ENCODE measurements around the gene TRIP13.
A peak's percentile ranks its signal among the peaks of the same experiment; 100 is the strongest.
"Not testable (repeated sequence)": the region's sequence is repeated elsewhere in the genome, so short reads cannot be mapped to it uniquely, and the experiment has no call there.

TRIP13 gene

DNA sequence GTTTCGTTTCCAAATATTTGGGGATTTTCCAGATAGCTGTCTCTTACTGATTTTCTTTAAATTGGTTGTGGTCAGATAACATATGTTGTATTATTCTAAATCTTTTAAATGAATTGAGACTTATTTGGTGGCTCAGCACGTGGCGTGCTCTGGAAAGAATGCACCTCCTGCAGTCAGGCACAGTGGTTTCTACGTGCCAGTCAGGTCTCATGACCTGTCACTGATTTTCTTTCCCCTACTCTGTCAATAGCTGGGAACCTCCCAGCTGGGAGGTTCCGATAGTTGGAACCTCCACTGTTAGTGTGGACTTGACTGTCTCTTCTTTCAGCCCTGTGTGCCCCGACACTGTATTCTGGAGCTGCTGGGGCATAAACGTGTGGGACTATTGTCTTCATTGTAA is 27.6 kb downstream of the TRIP13 start:
- no peak for DNase-seq (ENCODE audit: low spot score)

DNA sequence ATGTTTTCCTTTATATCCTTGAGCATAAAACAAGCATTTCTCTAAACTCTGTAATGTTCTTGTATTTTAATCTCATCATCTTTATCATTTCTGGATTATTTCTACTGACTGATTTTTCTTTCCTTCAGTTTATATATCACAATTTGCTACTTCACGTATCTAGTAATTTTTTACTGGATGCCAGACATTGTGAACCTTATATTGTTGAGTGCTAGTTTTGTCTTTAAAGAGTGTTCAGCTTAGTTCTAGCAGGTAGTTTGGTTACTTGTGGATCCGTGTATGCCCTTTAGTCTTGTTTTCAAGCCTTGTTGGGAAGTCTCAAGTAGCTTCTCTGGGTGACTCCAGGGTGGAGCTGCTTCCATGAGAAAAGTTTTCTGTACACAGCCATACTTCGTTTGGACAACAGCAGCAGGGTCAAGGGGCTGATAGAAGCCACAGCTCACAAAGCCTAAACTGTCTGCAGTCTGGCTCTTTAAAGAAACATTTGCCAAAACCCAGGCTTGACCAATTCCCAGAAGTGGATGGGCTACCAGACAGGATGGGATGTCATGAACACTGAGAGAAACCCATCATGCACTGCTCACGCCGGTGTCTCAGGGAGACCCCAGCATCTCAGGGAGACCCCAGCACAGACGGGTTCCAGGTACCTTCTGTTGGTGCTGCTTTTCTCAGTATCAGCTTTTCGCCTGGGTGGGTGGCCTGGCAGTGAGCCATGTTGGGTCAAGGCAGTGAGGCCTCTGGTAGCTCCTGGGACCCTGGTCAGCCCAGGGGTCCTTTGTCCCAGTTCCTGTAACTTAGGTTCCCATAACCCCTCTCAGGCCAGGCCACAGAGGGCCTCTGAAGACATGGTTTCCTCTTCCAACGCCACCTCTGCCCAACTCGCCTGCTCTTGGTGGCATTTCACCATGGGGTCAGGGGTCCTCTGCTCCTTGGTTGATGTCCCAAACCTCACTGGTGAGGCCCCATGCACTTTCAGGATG is 29.1 kb downstream of the TRIP13 start:
- no peak for DNase-seq (ENCODE audit: low spot score)

DNA sequence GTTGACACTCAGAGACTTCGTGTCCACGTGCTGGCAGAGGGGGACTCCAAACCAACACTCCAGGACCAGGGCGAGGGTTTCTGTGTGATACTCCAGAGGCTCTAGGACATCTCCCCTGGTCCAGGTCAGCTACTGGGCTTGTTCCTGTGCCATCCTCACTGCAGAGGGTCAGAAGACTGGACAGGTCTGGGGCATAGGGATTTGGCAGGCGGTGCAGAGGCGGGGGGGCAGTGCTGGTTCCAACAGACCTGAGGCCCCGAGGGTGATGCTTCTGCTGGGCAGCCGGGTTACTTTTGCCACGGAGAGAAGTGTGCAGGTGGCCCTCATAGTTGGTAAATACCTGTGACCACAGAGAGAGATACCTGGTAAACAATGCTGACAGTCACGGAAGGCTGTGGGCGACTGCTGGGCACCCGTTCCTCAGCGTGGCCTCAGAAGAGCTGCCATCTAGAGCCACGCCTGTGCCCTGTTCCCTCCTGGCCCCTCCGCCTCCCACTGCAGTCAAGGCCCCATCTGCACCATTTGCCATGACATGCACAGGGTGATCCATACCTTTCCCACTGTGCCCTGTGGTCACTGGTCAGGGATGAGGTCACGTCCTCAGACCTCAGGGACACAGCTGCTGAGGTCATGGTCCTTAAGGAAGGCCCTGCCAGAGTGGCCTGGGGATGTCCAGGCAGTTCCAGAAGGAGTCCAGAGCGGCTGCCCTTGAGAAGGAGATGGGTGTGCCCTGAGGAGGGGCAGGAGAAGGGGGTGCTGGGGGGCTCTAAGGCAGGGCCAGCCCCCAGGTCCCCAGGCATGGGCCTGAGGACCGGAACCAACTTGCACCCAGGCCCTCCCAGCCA is 30.0 kb downstream of the TRIP13 start:
- DNase-seq (ENCODE audit: low spot score), result no peak

DNA sequence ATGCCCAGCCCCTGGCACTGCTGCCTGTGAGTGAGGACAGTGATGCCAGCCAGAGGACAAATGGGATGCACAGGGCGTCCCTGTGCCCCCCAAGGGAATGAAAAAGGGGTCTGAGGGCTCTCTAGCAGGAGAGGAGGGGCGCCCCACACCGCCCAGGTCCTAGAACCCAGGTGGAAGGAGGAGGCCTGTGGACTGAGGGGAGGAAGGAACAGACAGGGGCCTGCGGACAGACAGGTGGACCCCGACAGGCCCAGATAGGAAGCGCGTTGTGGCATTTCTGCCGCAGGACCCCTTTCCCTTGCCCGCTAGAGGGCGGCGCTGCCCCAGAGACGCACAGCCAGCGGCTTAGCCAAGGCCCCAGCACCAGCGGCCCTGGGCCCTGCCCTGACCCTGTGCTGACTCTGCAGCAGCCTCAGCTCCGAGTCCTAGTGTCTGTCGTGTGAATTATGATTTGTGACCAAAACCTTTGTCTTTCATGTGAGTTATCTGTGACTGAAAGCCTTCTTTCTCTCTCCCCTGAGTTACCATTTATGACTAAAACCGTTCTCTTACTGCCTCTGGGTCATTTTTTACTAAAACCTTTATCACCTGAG is 30.7 kb downstream of the TRIP13 start:
- DNase-seq (ENCODE audit: low spot score), result peak; percentile 93

DNA sequence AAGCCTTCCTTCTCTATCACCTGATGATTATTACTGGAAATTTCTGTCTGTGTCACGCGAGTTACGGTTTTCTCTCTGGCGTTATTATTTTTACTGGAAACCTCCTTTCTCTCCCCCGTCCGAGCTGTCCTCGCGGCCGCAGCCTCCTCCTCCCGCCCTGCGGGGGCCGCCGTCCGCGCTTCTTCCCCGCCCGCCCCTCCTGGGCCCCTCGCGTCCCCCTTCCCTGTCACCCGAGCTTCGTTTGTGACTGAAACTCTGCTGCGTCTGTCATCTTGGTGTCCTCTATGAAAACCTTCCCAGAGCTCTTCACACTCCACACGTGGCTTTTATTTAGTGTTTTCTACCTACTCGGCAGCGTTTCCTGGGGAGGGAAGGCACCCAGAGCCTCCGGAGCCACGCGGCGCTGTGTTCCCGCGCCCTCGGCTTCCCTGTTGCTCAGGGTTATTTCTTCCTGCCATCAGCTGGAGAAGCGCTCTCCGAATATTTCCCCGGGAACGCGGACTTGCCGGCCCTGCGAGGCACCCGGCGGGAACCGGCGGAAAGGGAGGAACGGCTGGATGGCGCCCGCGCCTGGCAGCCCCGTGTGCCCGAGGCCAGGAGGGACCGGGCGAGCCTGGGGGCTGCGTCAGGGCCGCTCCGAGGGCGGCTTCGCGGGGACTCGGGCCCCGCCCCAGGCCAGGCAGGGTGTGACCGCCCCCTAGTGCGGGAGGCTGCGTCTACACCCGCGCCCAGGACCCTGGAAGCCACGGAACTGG is 33.9 kb downstream of the TRIP13 start:
- peak; percentile 92 for DNase-seq (ENCODE audit: low spot score)

DNA sequence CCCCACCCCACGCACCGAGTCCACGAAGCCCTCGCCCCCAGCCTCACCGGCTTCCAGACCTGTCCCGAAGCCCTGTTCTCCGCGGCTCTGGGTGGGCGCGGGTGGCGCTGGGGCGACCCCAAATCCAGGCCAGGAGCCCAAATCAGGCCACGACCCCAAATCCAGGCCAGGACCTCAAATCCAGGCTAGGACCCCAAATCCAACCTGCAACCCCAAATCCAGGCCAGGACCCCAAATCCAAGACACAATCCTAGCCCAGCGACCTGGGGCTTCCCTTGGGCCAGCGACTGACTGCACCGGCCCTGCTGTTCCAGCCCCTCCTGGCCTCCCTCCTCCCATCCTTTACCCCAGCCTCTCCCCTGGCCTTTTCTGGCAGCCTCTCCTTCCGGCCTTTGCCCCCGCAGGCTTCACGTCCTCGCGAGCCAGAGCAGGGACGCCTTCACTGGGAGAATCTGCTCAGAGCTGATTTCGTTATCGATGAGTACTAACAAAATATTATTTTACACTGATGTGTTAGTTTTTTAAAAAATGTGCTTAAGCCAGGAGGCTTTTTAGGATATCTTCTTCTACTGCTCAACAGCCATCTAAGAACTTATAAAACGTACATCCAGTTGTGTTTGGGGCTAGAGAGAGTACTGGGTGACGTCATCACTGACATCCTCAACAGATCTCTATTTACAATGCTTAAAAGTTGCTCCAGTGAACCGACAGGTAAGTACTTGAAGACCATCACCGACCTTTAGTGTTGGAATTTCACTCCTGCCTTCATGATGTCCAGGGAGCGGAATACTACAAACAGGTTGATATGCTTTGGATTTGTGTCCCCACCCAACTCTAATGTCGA is 34.7 kb downstream of the TRIP13 start:
- DNase-seq (ENCODE audit: low spot score), result peak; percentile 46

DNA sequence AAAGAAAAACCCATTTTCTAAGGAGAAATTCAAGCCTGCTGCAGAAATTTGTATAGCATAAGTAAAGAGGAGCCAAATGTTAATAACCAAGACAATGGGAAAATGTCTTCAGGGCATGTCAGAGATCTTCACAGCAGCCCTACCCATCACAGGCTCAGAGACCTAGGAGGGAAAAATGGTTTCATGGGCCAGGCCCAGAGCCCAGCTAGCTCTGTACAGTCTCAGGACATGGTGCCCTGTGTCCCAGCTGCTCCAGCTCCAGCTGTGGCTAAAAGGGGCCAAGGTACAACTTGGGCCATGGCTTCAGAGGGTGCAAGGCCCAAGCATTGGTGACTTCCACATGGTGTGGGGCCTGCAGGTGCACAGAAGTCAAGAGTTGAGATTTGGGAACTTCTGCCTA is 36.5 kb downstream of the TRIP13 start:
- DNase-seq (ENCODE audit: low spot score), result not testable (repeated sequence)

DNA sequence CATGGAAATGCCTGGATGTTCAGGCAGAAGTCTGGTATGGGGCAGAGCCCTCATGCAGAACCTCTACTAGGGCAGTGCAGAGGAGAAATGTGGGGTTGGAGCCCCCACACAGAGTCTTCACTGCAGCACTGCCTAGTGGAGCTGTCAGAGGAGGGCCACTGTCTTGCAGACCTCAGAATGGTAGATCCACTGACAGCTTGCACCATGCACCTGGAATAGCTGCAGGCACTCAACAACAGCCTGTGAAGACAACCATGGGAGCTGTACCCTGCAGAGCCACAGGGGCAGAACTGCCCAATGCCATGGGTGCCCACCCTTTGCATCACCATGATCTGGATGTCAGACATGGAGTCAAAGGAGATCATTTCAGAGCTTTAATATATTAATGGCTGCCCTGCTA is 36.9 kb downstream of the TRIP13 start:
- no peak for DNase-seq (ENCODE audit: low spot score)

DNA sequence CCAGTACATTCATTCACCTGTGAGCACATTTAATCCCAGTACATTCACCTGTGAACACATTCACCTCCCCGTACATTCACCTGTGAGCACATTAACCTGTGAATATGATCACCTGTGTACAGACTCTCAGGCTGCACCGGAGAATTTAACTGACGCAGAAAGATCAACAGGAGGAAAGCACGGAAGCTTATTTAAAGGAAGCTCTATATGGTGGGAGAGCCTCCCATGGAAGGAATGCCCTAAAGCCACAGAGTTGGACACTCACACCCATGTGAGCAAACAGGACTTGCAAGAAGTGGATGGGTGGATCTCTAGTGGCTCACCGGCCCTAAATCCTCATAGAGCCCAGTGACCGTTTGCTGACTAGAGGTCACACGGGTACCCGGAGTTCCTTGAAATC is 38.2 kb downstream of the TRIP13 start:
- no peak for DNase-seq (ENCODE audit: low spot score)

DNA sequence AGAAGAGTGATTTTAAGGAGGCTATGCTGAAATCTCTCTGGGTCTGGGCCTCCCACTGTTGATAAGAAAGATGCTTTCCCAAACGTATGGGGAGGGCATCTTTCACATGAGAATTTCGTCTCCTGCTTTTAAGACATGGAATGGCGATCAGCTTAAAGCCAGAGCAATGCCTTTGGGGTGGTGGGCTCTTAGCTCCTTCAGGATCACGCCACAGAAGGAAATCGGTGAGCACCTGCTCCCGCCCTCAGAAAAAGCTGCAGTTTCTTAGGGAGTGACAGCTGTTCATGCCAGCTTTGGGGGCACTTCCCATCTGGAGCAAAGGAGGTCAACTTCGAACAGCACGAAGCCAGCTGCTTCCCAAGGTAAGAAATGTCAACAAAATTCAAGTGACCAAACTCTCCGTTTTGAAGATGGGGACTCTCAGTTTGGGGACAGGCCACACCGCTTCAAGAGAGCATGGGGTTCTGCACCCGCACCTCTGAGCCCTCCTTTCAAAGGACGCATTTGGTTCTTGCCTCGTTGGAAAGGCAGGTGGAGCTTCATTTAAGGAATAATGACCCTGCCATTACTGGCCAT is 39.0 kb downstream of the TRIP13 start:
- DNase-seq (ENCODE audit: low spot score), result no peak

DNA sequence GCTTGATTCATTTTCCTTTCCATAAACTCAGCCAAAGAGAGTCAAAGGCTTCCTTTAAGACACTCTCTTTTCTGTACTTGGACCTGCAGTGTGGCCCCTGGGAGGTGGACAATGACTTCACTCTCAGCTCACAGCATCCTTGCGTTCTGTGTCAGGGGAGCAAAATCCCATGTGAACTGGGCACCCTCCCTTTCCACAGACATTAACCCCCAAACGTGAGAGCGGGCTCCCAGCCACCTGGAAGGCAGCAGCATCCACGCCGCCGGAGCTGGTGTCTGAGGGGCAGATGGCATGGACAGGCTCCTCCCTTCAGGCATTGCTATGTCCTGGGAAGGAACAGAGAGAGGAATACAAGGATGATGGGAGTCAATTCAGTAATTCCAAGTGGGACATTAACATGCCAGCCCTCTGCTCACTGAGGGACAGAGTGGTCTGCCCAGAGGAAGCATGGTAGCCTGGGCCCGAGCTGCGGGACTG is 39.5 kb downstream of the TRIP13 start:
- no peak for DNase-seq (ENCODE audit: low spot score)

DNA sequence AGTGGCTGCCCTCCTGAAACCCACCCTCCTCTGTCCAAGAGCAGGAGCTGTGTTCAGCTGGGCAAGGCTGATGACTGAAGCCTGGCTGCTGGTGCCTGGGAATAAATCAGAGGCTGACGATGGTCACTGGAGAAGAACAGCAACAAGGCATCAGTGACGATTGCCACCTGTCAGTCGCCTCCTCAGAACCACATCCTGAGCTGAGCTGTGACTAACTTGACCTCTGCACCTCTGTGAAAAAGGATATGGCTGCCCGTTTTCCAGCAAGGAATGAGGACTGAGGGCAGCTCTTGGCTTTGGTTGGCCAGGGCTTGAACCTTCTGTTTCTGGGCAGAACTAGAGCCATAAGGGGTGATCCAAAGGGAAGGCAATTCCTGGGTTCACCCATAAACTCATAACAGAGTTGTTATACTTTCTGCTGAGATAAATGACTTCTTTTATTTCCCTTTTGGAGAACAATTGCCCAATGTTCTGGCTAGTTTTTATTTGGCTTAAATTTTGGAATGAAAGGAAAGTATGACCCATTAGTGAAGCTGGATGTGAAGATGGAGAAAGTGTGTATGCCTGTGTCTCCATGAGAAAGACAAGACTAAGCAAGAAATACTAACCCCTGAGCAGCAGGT is 40.1 kb downstream of the TRIP13 start:
- DNase-seq (ENCODE audit: low spot score), result no peak

DNA sequence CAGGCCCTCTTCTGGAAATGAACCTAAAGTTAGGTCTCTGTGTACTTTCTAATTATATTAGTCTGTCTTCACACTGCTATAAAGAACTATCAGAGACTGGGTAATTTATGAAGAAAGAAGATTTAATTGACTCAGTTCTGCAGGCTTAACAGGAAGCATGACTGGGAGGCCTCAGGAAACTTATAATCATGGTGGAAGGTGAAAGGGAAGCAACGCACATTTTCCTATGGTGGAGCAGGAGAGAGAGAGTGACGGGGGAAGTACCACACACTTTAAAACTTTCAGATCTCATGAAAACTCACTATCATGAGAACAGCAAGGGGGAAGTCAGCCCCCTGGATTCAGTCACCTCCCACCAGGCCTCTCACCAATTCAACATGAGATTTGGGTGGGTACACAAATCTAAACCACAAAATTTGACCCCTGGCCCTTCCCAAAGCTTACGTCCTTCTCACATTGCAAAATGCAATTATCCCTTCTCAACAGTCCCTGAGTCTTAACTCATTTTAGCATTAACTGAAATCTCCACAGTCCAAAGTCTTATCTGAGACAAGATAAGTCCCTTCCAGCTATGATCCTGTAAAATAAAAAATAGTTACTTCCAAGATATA is 40.7 kb downstream of the TRIP13 start:
- DNase-seq (ENCODE audit: low spot score), result no peak

DNA sequence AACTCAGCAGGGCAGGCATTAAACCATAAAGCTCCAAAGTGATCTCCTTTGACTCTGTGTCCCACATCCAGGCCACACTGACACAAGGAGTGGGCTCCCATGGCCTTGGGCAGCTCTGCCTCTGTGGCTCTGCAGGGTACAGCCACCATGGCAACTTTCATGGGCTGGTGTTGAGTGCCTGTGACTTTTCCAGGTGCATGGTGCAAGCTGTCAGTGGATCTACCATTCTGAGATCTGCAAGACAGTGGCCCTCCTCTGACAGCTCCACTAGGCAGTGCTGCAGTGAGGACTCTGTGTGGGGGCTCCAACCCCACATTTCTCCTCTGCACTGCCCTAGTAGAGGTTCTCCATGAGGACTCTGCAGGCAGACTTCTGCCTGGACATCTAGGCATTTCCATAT is 41.3 kb downstream of the TRIP13 start:
- not testable (repeated sequence) for DNase-seq (ENCODE audit: low spot score)

DNA sequence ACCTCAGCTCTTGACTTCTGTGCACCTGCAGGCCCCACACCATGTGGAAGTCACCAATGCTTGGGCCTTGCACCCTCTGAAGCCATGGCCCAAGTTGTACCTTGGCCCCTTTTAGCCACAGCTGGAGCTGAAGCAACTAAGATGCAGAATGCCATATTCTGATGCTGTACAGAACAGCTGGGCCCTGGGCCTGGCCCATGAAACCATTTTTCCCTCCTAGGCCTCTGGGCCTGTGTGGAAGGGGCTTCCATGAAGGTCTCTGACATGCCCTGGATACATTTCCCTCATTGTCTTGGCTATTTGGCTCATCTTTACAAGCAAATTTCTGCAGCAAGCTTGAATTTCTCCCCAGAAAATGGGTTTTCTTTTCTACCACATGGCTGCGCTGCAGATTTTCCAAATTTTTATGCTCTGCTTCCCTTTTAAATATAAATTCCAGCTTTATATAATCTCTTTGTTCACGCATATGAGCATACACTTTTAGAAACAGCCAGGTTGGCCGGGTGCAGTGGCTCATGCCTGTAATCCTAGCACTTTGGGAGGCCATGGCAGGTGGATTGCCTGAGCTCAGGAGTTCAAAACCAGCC is 41.8 kb downstream of the TRIP13 start:
- DNase-seq (ENCODE audit: low spot score), result not testable (repeated sequence)

DNA sequence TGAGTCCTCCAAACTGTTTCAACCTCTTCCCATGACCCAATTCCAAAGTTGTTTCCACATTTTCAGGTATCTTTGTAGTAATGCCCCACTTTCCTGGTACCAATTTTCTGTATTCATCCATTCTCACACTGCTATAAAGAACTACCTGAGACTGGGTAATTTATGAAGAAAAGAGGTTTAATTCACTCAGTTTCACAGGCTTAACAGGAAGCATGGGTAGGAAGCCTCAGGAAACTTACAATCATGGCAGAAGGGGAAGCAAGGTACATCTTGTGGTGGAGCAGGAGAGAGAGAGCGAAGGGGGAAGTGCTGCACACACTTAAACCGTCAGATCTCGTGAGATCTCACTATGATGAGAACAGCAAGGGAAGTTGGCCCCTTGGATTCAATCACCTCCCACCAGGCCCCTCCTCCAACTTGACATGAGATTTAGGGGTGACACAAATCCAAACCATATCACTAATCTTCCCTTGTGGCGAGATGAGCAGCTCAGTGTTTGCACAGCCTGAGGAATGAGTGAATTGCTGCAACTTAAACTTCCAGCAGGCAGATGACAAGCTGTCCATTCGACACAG is 42.9 kb downstream of the TRIP13 start:
- no peak for DNase-seq (ENCODE audit: low spot score)

DNA sequence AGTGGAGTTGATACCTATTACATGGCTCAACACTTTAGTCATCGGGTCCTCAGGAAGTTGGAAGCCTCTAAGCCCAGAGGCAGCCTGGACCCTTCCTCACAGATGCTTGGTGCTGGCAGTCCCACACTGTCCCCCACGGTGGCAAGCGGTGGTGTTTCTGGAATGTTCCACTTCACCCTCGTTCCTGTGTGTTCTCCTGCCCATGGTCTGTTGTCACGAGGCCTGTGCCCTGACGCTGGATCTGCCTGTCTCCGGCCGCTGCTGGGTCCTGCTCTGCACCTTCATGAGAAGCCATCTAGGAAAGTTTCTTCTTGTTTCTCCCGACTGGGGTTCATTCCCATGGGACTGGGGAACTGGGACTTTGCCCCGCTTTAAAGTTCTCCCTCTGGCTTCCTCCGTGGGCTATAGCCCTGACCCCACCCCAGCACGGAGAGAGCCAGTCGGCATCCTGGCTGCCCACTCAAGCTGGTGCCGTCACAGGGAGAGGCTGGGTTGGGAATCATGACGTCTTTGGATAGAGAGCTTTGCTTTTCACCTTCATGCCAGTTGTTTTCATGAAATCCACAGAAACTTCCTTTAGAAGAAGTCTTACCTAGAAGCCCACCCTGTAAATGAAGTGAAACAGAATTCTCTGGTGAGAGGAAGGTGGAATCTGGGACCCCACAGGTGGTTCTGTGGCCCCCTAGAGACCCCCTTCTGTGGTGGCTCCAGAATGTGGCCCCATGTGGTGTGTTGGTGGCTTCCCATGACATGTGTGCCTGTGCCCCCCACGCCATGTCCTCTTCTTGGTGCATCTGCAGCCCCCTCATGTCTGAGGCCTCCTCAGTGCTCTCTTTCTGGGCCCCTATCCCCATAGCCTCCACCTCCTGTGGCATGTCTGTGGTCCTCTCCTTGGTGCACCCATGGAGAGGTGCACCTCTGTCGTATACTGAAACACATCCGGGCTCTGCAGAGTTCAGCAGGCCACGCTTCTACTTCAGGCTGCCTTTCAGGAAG is 43.8 kb downstream of the TRIP13 start:
- DNase-seq (ENCODE audit: low spot score), result no peak

Data from iPS-NIHi11 (cell line).